Peyer's patch (tissue), 4 donors: ENCODE results near the gene YIF1A.
"Not testable (repeated sequence)": the region's sequence is repeated elsewhere in the genome, so short reads cannot be mapped to it uniquely, and the experiment has no call there.

Experiments
- POLR2A ChIP-seq, 2 donors: fragments of 450-650 bp; IDR thresholded peaks; one replicate each; pipeline ENCODE4 v1.5.1; 2017; ENCODE audit warnings: antibody characterized with exemption in 2 of 2, mild to moderate bottlenecking in 2 of 2, moderate library complexity in 2 of 2
- TF ChIP-seq, protein P1 (sequence below), 6 experiments: fragments of 450-650 bp in 4 of 6; fragments of 200-600 bp in 2 of 6; sonication (generic) in 1 of 6; IDR thresholded peaks; one replicate each; pipeline ENCODE4 v1.5.1; 2017 to 2019; ENCODE audit warnings: antibody characterized with exemption in 6 of 6, mild to moderate bottlenecking in 3 of 6, moderate library complexity in 1 of 6

DNA sequence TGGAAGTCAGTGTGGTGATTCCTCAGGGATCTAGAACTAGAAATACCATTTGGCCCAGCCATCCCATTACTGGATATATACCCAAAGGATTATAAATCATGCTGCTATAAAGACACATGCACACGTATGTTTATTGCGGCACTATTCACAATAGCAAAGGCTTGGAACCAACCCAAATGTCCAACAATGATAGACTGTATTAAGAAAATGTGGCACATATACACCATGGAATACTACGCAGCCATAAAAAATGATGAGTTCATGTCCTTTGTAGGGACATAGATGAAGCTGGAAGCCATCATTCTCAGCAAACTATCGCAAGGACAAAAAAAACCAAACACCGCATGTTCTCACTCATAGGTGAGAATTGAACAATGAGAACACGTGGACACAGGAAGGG is 31.8 kb upstream of the YIF1A start:
- TF ChIP-seq, protein P1, sequence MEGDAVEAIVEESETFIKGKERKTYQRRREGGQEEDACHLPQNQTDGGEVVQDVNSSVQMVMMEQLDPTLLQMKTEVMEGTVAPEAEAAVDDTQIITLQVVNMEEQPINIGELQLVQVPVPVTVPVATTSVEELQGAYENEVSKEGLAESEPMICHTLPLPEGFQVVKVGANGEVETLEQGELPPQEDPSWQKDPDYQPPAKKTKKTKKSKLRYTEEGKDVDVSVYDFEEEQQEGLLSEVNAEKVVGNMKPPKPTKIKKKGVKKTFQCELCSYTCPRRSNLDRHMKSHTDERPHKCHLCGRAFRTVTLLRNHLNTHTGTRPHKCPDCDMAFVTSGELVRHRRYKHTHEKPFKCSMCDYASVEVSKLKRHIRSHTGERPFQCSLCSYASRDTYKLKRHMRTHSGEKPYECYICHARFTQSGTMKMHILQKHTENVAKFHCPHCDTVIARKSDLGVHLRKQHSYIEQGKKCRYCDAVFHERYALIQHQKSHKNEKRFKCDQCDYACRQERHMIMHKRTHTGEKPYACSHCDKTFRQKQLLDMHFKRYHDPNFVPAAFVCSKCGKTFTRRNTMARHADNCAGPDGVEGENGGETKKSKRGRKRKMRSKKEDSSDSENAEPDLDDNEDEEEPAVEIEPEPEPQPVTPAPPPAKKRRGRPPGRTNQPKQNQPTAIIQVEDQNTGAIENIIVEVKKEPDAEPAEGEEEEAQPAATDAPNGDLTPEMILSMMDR (IDR thresholded peaks at IDR 0.05): not testable (repeated sequence)
- TF ChIP-seq POLR2A (IDR thresholded peaks at IDR 0.05): not testable (repeated sequence)
